Measurements from ENCODE around the gene MYO16. TPM values are rescaled to one million over a fixed set of nuclear protein-coding genes. Genes with fewer than 3 reads are reported as not detected.

Gene MYO16
- total and polyA plus RNA-seq, 2 of the 4 experiments (the other 2 are of a cell fraction) = under 0.01 to 0.03 TPM

- Histone ChIP-seq H3K9ac (ENCODE audit: low read depth, low read length) (no peak overlapping the region), H3K27me3 (ENCODE audit: control insufficient read depth, insufficient read depth, low read length) (no peaks in the 10 kb centered on the region), H2BK5ac (ENCODE audit: low read depth, low read length, poor library complexity, severe bottlenecking) (no peak overlapping the region), H3K9me3 (ENCODE audit: control insufficient read depth, insufficient read depth, low read length) (no peaks in the 10 kb centered on the region), H3K56ac (ENCODE audit: extremely low read depth, insufficient read depth, low read length) (no peak overlapping the region), H3K4me2 (ENCODE audit: low read depth, low read length) (no peak overlapping the region), H2BK20ac (ENCODE audit: low read depth, low read length) (no peak overlapping the region), H4K8ac (ENCODE audit: low read depth in 2 of 2, low read length in 2 of 2) (no peak overlapping the region), H2AK9ac (replicated peaks; ENCODE audit: low read depth, low read length, poor library complexity) (no peak overlapping the region), H4K91ac (ENCODE audit: insufficient read depth, low read depth, low read length) (no peak overlapping the region), H3K4ac (ENCODE audit: low read depth, low read length) (no peak overlapping the region), H3K23ac (ENCODE audit: low read depth, low read length) (no peak overlapping the region), H3K4me3 (ENCODE audit: insufficient read depth, low read depth, low read length) (no peak overlapping the region), H3K9me1 (ENCODE audit: insufficient read depth, low read length) (peaks cover 2% of the 10 kb centered on the region; the same call in 1 of the 2 replicates), H3K36me3 (ENCODE audit: control insufficient read depth, insufficient read depth, low read length) (no peaks in the 10 kb centered on the region), H2BK120ac (ENCODE audit: low read depth, low read length) (no peak overlapping the region), H3K18ac (ENCODE audit: low read depth, low read length) (no peak overlapping the region), H2AK5ac (ENCODE audit: low read depth, low read length) (no peak overlapping the region; the same call in 1 of the 2 replicates), H2BK15ac (ENCODE audit: low read depth, low read length) (no peak overlapping the region), H3K27ac (ENCODE audit: insufficient read depth, low read length) (no peak overlapping the region), H3K4me1 (ENCODE audit: control insufficient read depth, insufficient read depth, low read length) (no peaks in the 10 kb centered on the region; the same call in 1 of the 2 replicates), H4K5ac (ENCODE audit: low read depth, low read length) (no peak overlapping the region), H3K14ac (replicated peaks; ENCODE audit: low read depth, low read length) (no peak overlapping the region), H3K79me1 (ENCODE audit: low read depth in 1 of 2, low read length in 2 of 2) (no peaks in the 10 kb centered on the region), H2AFZ (replicated peaks; ENCODE audit: low read length, poor library complexity) (no peak overlapping the region), H4K20me1 (ENCODE audit: insufficient read depth, low read length) (no peaks in the 10 kb centered on the region)
- TF ChIP-seq MAZ (IDR thresholded peaks at IDR 0.05; ENCODE audit: borderline replicate concordance, low read depth, low read length) (no peak), MAFK (IDR thresholded peaks at IDR 0.05; ENCODE audit: low read depth, low read length) (no peak), CHD1 (IDR thresholded peaks at IDR 0.05; ENCODE audit: low read depth, low read length) (no peak), RAD21 (IDR thresholded peaks at IDR 0.05; ENCODE audit: low read length) (no peak), CEBPB (IDR thresholded peaks at IDR 0.05; ENCODE audit: low read depth, low read length) (no peak), NFE2L2 (IDR thresholded peaks at IDR 0.05; ENCODE audit: low read depth, low read length) (no peak), POLR2A (IDR thresholded peaks at IDR 0.05; ENCODE audit: low read depth, low read length) (no peak), RCOR1 (IDR thresholded peaks at IDR 0.05; ENCODE audit: insufficient replicate concordance, low read length) (no peak), MXI1 (IDR thresholded peaks at IDR 0.05; ENCODE audit: borderline replicate concordance, low read depth, low read length) (no peak), BHLHE40 (IDR thresholded peaks at IDR 0.05; ENCODE audit: low read depth, low read length) (no peak), RFX5 (IDR thresholded peaks at IDR 0.05; ENCODE audit: low read depth, low read length) (no peak), SMC3 (IDR thresholded peaks at IDR 0.05; ENCODE audit: low read depth, low read length) (no peak), CTCF (conservative IDR thresholded peaks at IDR 0.05; ENCODE audit: low read depth, low read length) (no peak), FOS (IDR thresholded peaks at IDR 0.05; ENCODE audit: low read depth, low read length) (no peak), USF2 (IDR thresholded peaks at IDR 0.05; ENCODE audit: low read depth, low read length) (no peak), ELK1 (IDR thresholded peaks at IDR 0.05; ENCODE audit: borderline replicate concordance, low read depth, low read length) (no peak)
- no peak for ATAC-seq (ENCODE audit: low read depth)
- dilution Hi-C loops (cut with HindIII; ENCODE audit: low sequenced_read_pairs, unreplicated experiment) (no loop called here), intact Hi-C loops (cut with micrococcal nuclease) (no loop called here), in situ Hi-C loops (cut with MboI; ENCODE audit: low sequenced_read_pairs) (no loop called here)
- POLR2A ChIA-PET (ENCODE audit: unreplicated experiment) = interaction anchor here (0.6 kb wide), 1 partner anchor 48 kb away, joined by 4 read pairs; no protein-coding TSS in a partner anchor
- no peak for DNase-seq
- BruUV-seq (replicated peaks) = no TSS peak
- WGBS, 2 experiments (ENCODE audit: extremely low coverage in 2 of 2, insufficient read length in 1 of 2) = 83% methylated on average over 1 of the region's 4 CpGs; no CpG with 5 or more reads in 1 of the 2 experiments
- CTCF ChIA-PET = interaction anchor here (1.6 kb wide), 1 partner anchor 10 kb away, joined by 5 read pairs; no protein-coding TSS in a partner anchor
Measured at GRCh38 chr13:109204657-109205056, 575.2 kb downstream of the MYO16 start.
